Activated naive CD8-positive, alpha-beta T cell (primary cell): ENCODE data around the gene MARK3.

Experiments
- H3K27ac Mint-ChIP-seq: one replicate; pipeline ENCODE4 v1.8.0; 2021; ENCODE audit warnings: mixed read lengths
- H3K27me3 Mint-ChIP-seq: one replicate; pipeline ENCODE4 v1.8.0; 2021; ENCODE audit warnings: mixed read lengths
- H3K36me3 Mint-ChIP-seq: one replicate; pipeline ENCODE4 v1.8.0; 2021; ENCODE audit warnings: mixed read lengths
- H3K4me1 Mint-ChIP-seq: one replicate; pipeline ENCODE4 v1.8.0; 2021; ENCODE audit warnings: low read depth, mixed read lengths
- H3K4me3 Mint-ChIP-seq: one replicate; pipeline ENCODE4 v1.8.0; 2021; ENCODE audit warnings: mild to moderate bottlenecking, mixed read lengths
- H3K9me3 Mint-ChIP-seq: one replicate; pipeline ENCODE4 v1.8.0; 2021; ENCODE audit warnings: low read depth, mixed read lengths

MARK3 gene

DNA sequence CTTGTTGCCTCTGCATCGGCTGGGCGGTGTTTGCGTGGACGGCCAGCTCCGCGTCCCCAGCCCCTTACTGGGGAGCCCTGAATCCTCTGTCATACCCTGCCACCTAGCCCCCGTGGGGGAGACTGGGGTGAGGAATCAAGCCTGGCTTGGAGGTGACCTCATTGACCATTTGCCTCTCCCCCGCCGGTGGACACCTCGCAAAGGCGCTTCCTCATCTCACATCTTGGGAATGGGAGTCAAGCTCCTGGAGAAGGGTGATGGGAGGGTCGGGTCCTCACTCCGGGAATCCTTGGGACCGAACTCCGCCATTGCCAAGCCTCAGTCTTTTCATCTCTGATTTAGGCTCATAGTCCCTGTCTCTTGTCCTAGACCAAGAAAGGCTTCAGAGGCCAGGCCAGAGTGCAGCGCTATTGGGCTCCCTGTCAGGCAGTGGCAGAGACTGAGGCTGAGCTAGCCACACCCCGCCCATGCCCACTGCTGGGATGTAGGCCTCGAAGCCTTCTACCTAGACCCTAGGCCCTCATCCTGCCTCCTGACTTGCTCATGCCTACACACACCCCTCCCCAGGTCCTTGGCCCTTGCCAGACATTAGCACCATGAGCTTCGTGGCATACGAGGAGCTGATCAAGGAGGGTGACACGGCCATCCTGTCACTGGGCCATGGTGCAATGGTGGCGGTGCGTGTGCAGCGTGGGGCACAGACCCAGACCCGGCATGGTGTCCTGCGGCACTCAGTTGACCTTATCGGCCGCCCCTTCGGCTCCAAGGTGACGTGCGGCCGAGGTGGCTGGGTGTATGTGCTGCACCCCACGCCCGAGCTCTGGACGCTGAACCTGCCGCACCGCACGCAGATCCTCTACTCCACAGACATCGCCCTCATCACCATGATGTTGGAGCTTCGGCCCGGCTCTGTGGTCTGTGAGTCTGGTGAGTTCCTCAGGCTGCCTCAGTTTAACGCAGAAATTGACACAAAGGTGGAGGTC is 144.5 kb downstream of the MARK3 start:
- no peaks in the 10 kb centered on the region for H3K27me3 Mint-ChIP-seq

DNA sequence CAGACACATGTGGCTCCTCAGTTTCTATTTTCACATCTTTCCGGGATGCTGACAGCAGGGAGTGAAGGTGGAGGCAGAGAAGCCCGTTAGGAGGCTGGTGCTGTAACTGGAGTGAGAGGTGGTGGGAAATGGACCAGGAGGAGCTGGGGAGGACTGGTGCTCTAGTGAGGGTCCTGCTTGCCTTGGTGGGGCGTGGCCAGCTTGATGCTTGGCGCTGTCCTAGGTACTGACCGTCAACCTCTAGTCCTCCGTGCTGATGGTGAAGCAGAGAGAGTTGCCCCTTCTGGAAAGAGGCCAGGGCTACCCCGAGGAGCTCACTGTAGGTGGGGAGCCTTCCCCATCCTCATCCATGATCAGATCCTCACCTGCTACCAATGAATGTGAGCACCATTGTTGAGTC is 145.2 kb downstream of the MARK3 start:
- Mint-ChIP-seq H3K36me3 (no peaks in the 10 kb centered on the region), H3K4me1 (peaks cover 31% of the 10 kb centered on the region), H3K27me3 (no peaks in the 10 kb centered on the region), H3K27ac (peak overlapping the region; percentile 58), H3K4me3 (peak overlapping the region; percentile 94), H3K9me3 (no peaks in the 10 kb centered on the region)

More for the DNA sequence above, 144.5 kb downstream of the MARK3 start:
- Mint-ChIP-seq H3K9me3 (no peaks in the 10 kb centered on the region), H3K27ac (peak overlapping the region; percentile 96), H3K4me1 (peaks cover 31% of the 10 kb centered on the region), H3K36me3 (no peaks in the 10 kb centered on the region), H3K4me3 (peak overlapping the region; percentile 94)

DNA sequence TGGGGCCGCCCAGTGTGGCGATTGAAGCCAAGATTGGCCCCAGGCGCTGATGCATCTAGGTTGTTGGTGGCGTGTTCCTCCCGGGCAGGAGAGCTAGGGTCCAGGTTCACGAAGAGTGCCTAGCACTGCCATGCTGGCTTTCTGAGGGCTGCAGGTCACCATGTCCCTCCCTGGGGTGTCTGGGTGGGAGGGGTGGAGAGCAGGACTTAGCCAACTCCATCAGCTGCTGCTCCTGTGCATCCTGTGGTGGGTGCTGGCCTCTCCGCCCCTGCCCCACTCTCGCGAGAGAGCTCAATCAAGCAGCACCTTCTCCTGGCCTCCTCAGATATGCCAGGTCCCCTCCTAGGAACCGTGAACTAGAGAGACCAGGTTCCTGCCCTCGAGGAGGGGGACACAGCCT is 145.6 kb downstream of the MARK3 start:
- Mint-ChIP-seq H3K4me3 (peak overlapping the region; percentile 94), H3K36me3 (no peaks in the 10 kb centered on the region), H3K27ac (peak overlapping the region; percentile 58), H3K27me3 (no peaks in the 10 kb centered on the region), H3K4me1 (peaks cover 31% of the 10 kb centered on the region), H3K9me3 (no peaks in the 10 kb centered on the region)

DNA sequence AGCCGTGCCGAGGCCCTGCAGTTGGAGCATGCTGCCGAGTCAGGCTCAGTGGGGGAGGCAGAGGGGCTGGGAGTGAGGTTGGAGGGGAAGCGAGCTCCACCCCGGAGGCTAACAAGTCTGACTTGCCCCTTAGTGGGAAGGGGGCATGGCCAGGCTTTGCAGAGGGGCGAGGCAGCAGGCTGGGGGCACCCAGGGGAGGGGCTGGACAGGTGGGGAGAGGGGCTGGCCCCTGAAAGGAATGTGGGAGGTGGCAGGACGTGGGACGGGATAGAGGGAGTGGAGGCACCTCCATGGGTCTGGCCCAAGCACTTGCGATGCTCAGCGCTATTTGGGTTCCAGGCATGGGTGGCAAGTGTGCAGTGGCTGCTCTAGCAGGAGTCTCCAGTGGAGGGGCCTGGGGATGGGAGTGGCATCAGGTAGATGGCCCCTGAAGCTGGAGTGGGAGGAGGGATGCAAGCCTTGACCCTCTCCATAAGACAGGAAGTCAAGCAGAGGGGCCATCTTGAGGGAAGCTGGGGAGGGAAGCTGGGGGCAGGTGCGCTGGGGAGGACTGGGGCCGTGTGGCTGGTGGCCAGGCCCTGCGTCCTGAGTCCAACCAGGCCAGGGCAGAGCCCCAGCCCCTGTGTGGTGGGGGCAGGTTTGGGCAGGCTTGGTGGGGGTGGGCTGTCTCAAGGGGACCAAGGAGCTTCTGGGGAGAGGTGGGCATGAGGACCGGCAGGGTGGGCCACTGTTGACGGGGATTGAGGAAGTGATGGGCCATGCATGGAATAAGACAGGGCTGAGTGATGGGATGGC is 146.4 kb downstream of the MARK3 start:
- Mint-ChIP-seq H3K4me3 (peak overlapping the region; percentile 65), H3K9me3 (no peaks in the 10 kb centered on the region), H3K36me3 (no peaks in the 10 kb centered on the region), H3K27ac (peak overlapping the region; percentile 28), H3K27me3 (no peaks in the 10 kb centered on the region), H3K4me1 (peaks cover 31% of the 10 kb centered on the region)

DNA sequence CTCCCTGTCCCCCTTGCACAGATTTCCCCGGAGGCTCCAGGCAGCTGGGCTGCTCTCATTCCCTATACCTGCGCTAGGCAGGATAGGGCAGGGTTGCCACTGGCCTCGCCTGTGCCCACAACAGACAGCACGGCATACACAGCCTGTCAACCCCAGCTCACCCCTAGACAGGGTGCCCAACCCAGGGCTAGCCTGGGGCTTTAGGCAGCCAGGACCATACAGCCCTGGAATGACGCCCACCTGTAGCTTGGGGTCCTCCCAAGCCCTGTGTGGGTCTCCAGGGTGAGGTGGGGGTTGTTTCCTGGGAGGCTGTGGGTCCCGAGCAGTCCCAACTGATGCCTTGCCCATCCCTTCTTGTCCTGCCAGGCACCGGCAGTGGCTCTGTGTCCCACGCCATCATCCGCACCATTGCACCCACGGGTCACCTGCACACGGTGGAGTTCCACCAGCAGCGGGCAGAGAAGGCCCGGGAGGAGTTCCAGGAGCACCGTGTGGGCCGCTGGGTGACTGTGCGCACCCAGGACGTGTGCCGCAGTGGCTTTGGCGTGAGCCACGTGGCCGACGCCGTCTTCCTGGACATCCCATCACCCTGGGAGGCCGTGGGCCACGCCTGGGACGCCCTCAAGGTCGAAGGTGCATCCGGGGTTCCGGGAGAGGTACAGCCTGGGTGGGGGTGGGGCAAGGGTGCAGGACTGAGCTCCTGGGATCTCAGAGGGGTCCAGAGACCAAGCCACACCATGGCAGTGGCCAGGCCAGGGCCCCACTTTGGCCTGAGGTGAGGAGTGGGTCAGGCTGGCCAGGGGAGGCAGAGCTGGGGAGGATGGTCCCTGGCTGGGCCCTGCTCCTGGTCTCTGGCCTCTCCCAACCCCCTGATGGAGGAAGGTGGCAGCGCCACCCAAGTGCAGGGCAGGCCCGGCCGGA is 147.3 kb downstream of the MARK3 start:
- H3K36me3 Mint-ChIP-seq, result no peaks in the 10 kb centered on the region
- no peaks in the 10 kb centered on the region for H3K27me3 Mint-ChIP-seq
- H3K27ac Mint-ChIP-seq, result no peak overlapping the region
- H3K4me3 Mint-ChIP-seq, result peak overlapping the region; percentile 32
- H3K4me1 Mint-ChIP-seq, result peaks cover 26% of the 10 kb centered on the region
- no peaks in the 10 kb centered on the region for H3K9me3 Mint-ChIP-seq

DNA sequence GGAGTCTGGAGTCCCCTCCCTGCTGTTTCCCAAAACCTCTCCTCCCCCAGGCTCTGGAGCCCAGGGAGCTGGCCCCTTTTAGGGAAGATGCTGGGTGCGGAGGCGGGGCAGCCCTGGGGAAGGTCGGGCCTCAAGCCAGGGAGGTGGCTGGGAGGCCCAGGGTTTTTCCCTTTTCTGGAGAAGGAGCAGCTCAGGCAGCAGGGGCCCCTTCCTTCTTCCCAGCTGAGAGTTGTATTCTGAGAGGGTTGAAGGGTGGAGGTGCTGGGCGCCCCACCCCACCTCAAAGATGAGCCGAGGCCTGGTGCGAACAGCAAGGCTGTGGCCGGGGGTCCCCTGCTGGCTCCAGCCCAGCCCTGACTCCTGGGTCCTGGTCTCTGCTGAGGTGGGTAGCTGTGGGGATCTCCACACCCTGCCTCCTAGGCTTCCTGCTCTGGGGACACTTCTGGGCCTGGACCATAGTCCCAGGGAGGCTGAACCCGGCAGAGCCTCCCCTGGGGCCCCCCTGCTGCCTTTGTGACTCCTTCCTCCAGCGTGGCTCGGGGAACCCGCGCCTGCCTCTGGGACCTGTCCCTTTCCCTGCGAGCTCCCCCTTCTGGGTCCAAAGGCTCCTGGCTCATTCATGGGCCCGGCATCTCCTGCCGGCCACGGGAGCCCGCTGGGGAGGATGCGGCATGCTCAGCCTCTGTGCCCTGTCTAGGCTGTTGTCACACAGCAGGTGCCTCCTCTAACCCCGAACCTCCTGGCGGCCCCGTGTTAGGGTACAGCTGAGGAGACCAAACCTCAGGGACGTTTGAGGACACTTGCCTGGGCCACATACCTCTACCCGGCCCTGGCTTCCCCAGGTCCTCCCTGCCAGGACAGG is 148.2 kb downstream of the MARK3 start:
- Mint-ChIP-seq H3K27me3 (no peaks in the 10 kb centered on the region), H3K4me3 (no peak overlapping the region), H3K36me3 (no peaks in the 10 kb centered on the region), H3K4me1 (peaks cover 21% of the 10 kb centered on the region), H3K27ac (no peak overlapping the region), H3K9me3 (no peaks in the 10 kb centered on the region)

DNA sequence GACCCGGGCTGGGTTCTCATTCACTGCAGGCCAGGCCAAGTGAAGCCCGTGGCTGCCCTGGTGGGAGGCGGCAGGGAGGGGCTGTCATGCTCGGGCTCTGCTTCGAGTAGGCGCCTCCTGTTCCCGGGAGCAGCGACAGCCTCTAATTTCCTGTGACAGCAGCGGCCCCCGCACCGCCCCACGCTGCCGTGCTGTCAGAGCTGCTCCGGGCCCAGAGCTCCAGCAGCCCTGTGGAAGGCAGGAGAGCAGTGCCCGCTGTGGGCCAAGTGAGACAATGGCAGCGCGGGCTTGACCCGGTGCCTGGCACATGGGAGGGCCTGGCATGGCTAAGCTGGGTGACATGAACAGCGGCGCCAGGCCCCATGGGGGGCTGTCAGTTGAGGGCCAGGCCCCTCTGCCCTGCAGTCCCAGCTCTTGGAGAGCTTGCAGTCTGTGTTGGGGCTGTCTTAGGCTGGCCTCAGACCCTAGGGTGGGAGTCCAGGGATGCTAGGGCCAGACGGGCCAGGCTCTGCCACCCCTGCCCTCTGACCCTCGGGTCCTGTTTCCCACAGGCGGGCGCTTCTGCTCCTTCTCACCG is 148.9 kb downstream of the MARK3 start:
- Mint-ChIP-seq H3K4me3 (no peak overlapping the region), H3K9me3 (no peaks in the 10 kb centered on the region), H3K36me3 (no peaks in the 10 kb centered on the region)

DNA sequence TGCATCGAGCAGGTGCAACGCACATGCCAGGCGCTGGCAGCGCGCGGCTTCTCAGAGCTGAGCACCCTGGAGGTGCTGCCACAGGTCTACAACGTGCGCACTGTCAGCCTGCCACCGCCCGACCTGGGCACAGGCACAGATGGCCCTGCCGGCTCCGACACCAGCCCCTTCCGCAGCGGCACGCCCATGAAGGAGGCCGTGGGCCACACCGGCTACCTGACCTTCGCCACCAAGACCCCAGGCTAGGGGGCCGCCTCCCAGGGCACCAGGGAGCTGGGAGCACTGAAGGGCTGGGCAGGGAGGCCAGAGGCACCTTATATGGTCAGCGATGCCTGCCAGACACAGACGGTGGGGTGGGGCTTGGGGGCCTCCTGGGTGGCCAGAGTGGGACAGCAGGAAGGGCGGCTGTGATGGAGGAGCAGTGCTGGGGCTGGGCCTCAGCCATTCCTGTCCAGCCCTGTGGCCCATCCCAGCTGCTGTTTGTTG is 149.4 kb downstream of the MARK3 start:
- Mint-ChIP-seq H3K27me3 (no peaks in the 10 kb centered on the region), H3K4me1 (peaks cover 18% of the 10 kb centered on the region), H3K9me3 (no peaks in the 10 kb centered on the region)

More for the DNA sequence above, 148.9 kb downstream of the MARK3 start:
- H3K27me3 Mint-ChIP-seq, result no peaks in the 10 kb centered on the region
- peaks cover 19% of the 10 kb centered on the region for H3K4me1 Mint-ChIP-seq
- H3K27ac Mint-ChIP-seq, result no peak overlapping the region

DNA sequence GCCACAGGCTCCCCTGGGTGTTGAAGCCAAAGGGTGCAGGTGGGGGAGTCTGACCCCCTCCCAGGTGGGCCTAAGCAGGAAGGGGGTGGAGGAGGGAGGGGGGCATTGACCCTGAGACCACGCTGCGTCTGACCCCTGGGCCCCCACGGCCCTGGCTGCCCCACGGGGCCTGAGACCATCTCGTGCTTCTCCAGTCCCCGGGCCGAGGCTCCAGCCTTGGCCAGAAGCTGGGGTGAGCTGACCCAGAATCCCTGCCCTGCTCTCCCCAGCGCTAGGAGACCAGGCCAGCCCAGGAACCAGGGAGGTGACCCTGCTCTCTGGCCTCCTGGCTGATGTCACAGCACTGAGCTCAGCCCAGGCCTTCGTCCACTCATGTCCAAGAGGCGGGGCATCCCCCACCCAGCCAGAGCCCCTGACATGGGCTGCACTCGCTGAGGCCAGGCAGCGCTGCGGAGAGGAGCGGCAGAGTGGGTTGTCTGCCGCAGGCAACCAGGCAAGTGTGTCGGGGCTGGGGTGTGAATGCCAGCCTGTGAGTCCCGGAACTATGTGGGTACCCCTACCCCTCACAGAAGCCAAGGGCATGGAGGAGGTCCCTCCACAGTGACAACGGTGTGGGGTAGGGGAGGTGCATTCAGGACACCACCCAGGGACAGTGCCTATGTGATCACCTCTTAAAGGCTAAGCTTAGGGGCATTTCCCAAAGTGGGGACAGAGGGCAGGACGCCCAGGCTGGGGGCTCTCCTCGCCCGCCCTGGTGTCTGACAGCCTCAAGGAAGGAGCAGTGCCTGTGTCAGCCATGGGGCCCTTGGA is 150.1 kb downstream of the MARK3 start:
- no peak overlapping the region for H3K27ac Mint-ChIP-seq
- H3K9me3 Mint-ChIP-seq, result no peaks in the 10 kb centered on the region
- no peaks in the 10 kb centered on the region for H3K36me3 Mint-ChIP-seq
- no peaks in the 10 kb centered on the region for H3K27me3 Mint-ChIP-seq
- H3K4me1 Mint-ChIP-seq, result peaks cover 13% of the 10 kb centered on the region
- H3K4me3 Mint-ChIP-seq, result no peak overlapping the region

More for the DNA sequence above, 149.4 kb downstream of the MARK3 start:
- H3K36me3 Mint-ChIP-seq, result no peaks in the 10 kb centered on the region
- no peak overlapping the region for H3K4me3 Mint-ChIP-seq
- H3K27ac Mint-ChIP-seq, result no peak overlapping the region

DNA sequence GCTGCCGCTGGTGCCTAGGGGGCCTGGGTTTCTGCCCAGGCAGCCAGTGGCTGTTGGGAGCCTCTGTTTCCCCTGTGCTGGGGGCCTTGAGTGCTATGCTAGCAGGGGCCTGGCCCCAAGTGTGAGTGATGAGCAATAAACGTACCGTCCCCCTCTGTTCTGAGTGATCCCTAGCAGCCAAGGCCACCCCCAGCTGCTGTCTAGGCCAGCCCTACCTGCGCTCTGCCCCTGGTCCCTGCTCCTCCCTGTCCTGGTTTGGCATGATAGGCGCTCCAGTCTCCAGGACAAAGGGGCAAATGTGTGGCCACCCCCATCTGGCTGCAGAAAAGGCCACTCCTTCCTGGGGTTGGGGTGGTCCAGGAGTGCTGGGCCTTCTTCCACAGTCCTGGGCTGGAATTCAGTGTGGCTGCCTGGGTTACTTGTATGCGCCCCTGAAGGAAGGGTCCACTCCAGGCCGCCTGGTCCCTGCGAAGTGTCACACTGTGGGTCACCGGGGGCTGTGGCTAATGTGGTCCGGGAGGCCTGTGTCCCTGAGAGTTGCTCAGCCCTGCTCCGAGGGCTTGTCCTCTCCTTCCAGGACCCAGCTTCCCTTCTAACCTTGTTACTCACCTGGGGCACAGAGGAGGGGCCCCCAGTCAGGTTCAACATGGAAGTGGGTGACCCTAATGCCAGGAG is 150.8 kb downstream of the MARK3 start:
- Mint-ChIP-seq H3K9me3 (no peaks in the 10 kb centered on the region), H3K4me3 (no peak overlapping the region), H3K36me3 (no peaks in the 10 kb centered on the region), H3K27ac (no peak overlapping the region), H3K4me1 (peaks cover 7% of the 10 kb centered on the region), H3K27me3 (no peaks in the 10 kb centered on the region)

DNA sequence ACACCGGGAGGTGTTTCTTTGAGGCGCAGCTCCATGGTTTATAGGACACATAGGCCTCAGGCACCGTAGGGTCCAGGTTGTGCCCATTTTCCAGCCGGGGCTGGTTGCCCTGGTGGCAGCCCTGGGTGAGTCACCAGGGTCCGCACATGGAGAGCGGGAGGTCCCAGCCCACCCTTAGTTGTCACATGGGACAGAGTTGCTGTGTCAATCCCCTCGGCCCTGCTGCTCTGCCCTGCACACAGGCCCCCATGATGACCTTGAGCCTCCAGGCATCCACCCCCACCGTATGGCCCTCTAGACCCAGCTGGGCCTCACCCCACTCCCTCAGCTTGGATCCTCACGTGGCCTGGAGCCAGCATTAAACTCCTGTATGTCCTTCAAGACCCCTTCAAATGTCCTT is 151.5 kb downstream of the MARK3 start:
- peaks cover 2% of the 10 kb centered on the region for H3K4me1 Mint-ChIP-seq
- no peaks in the 10 kb centered on the region for H3K9me3 Mint-ChIP-seq
- H3K4me3 Mint-ChIP-seq, result no peak overlapping the region
- H3K27ac Mint-ChIP-seq, result no peak overlapping the region
- no peaks in the 10 kb centered on the region for H3K27me3 Mint-ChIP-seq
- no peaks in the 10 kb centered on the region for H3K36me3 Mint-ChIP-seq

DNA sequence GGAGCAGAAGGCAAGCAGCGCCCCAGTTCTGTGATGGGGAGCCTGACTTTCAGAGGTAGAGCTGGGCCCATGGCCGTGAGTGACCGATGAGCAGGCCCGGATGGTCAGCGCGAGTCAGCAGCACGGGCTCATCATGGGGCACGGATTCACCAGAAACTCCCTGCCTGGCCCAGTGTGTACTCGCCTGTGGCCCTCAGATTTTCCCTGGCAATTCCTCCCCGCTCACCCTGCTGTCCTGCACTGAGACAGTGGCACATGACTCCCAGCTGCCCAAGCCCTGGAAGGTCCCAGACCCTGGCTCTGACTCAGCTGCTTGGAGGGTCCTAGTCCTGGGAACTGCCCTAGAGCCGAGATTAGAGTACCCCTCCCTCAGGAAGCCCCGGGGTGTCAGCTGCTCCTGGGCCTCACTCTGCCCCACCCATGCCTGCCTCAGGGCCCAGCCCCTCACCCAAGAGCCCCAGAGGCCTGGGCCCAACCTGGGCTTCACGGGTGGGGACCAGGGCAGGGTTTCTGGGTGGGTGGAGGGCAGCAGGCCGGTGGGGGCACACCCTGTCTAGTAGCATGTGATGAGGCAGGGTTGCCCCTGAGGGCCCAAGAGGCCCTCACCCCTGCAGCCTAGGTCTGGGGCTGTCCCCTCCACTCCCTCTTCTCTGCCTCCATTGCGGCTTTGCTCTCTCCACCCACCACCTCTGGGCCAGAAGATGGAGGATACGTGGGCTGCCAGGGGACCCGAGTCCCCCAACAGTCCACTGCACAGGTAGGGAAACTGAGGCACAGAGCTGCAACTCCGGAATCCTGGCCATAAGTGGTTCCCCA is 152.2 kb downstream of the MARK3 start:
- Mint-ChIP-seq H3K36me3 (no peaks in the 10 kb centered on the region), H3K27me3 (no peaks in the 10 kb centered on the region), H3K4me1 (peaks cover 2% of the 10 kb centered on the region), H3K4me3 (no peak overlapping the region), H3K27ac (no peak overlapping the region), H3K9me3 (no peaks in the 10 kb centered on the region)
